DOHH2 (cell line): ENCODE measurements around the gene R3HDM2.

Source experiments
- H3F3A ChIP-seq: fragments of 200-600 bp; sonication (generic), shearing (Covaris generic); 2 replicates; pipeline ENCODE4 v1.6.0; 2016; ENCODE audit warnings: antibody characterized with exemption, mild to moderate bottlenecking; ENCODE audit not compliant: control insufficient read depth, insufficient read depth
- H3K27ac ChIP-seq: fragments of 200-600 bp; sonication (generic); 2 replicates; pipeline ENCODE4 v1.5.1; 2014; ENCODE audit warnings: low read depth, mild to moderate bottlenecking, low read length, moderate library complexity
- H3K27me3 ChIP-seq: fragments of 200-600 bp; sonication (generic); 2 replicates; pipeline ENCODE4 v1.6.1; 2014; ENCODE audit warnings: mild to moderate bottlenecking, low read length, mixed read lengths; ENCODE audit not compliant: control insufficient read depth
- H3K36me3 ChIP-seq: fragments of 200-600 bp; sonication (generic); 2 replicates; pipeline ENCODE4 v1.6.1; 2014; ENCODE audit warnings: mild to moderate bottlenecking, low read length, moderate library complexity, mixed read lengths; ENCODE audit not compliant: control insufficient read depth
- H3K4me1 ChIP-seq: fragments of 200-600 bp; sonication (generic); 2 replicates; pipeline ENCODE4 v1.6.1; 2014; ENCODE audit warnings: mild to moderate bottlenecking, low read length, mixed read lengths; ENCODE audit not compliant: control insufficient read depth
- H3K4me2 ChIP-seq: fragments of 200-600 bp; sonication (generic); 2 replicates; pipeline ENCODE4 v1.6.0; 2014; ENCODE audit warnings: mild to moderate bottlenecking, low read length, moderate library complexity
- H3K4me3 ChIP-seq: fragments of 200-600 bp; sonication (generic); 2 replicates; pipeline ENCODE4 v1.5.1; 2014; ENCODE audit warnings: mild to moderate bottlenecking, low read length, mixed read lengths
- H3K79me2 ChIP-seq: fragments of 200-600 bp; sonication (generic); 2 replicates; pipeline ENCODE4 v1.6.1; 2014; ENCODE audit warnings: mild to moderate bottlenecking, low read length, mixed read lengths; ENCODE audit not compliant: control insufficient read depth
- H3K9me2 ChIP-seq: fragments of 200-600 bp; sonication (generic); replicated peaks from 2 replicates; pipeline ENCODE4 v1.6.1; 2014; ENCODE audit warnings: mild to moderate bottlenecking, low read length, mixed read lengths; ENCODE audit not compliant: control insufficient read depth
- H3K9me3 ChIP-seq: fragments of 200-600 bp; sonication (generic); 2 replicates; pipeline ENCODE4 v1.6.1; 2014; ENCODE audit warnings: antibody characterized with exemption, low read length, mixed read lengths; ENCODE audit not compliant: control insufficient read depth, insufficient read depth
- H4K20me1 ChIP-seq: fragments of 200-600 bp; sonication (generic); 2 replicates; pipeline ENCODE4 v1.6.0; 2014; ENCODE audit warnings: low read depth, mild to moderate bottlenecking, antibody characterized with exemption, low read length, moderate library complexity; ENCODE audit not compliant: control insufficient read depth, insufficient read depth
- CTCF ChIP-seq: fragments of 200-600 bp; sonication (generic); IDR thresholded peaks from one replicate; pipeline ENCODE4 v1.5.1; 2014; ENCODE audit warnings: antibody characterized with exemption, mild to moderate bottlenecking, low read depth, low read length; ENCODE audit not compliant: poor library complexity, severe bottlenecking
- EZH2phosphoT487 ChIP-seq: fragments of 200-600 bp; sonication (generic); IDR thresholded peaks from 2 replicates; pipeline ENCODE4 v1.6.1; 2017; ENCODE audit warnings: borderline replicate concordance, mild to moderate bottlenecking, antibody characterized with exemption, low read length, moderate library complexity, mixed read lengths

The R3HDM2 gene

GRCh38 chr12:57462251-57462911 is 31.5 kb upstream of the R3HDM2 start:
- Histone ChIP-seq H3K4me3 (peak overlapping the region; percentile 83), H3K79me2 (no peaks in the 10 kb centered on the region), H3K4me2 (peak overlapping the region; percentile 92), H3F3A (peaks cover 22% of the 10 kb centered on the region; the same call in 1 of the 2 replicates), H3K4me1 (peaks cover 39% of the 10 kb centered on the region), H3K9me2 (no peaks in the 10 kb centered on the region), H3K27ac (peak overlapping the region; percentile 57), H3K27me3 (peaks cover 5% of the 10 kb centered on the region; the same call in 1 of the 2 replicates), H3K9me3 (no peaks in the 10 kb centered on the region), H4K20me1 (no peaks in the 10 kb centered on the region), H3K36me3 (no peaks in the 10 kb centered on the region)
- TF ChIP-seq EZH2phosphoT487, result no peak
- peak; percentile 98 for TF ChIP-seq CTCF

- H3K9me3 ChIP-seq, result no peaks in the 10 kb centered on the region
- no peaks in the 10 kb centered on the region for H4K20me1 ChIP-seq
- no peak for TF ChIP-seq EZH2phosphoT487
- TF ChIP-seq CTCF, result no peak
- H3K4me3 ChIP-seq, result peak overlapping the region; percentile 83
- peaks cover 34% of the 10 kb centered on the region for H3K4me1 ChIP-seq
- no peaks in the 10 kb centered on the region for H3K79me2 ChIP-seq
- peaks cover 5% of the 10 kb centered on the region; the same call in 1 of the 2 replicates for H3K27me3 ChIP-seq
- peak overlapping the region; percentile 92 for H3K4me2 ChIP-seq
- no peaks in the 10 kb centered on the region for H3K36me3 ChIP-seq
- no peaks in the 10 kb centered on the region for H3K9me2 ChIP-seq
- peaks cover 22% of the 10 kb centered on the region; the same call in 1 of the 2 replicates for H3F3A ChIP-seq
- H3K27ac ChIP-seq, result no peak overlapping the region
Observed at GRCh38 chr12:57461917-57462250, 31.0 kb upstream of the R3HDM2 start.

- peak overlapping the region; percentile 83 for H3K4me3 ChIP-seq
- no peaks in the 10 kb centered on the region for H3K9me2 ChIP-seq
- H3K27me3 ChIP-seq, result peaks cover 5% of the 10 kb centered on the region; the same call in 1 of the 2 replicates
- no peak for TF ChIP-seq EZH2phosphoT487
- no peak overlapping the region for H3K27ac ChIP-seq
- H3F3A ChIP-seq, result peaks cover 19% of the 10 kb centered on the region; the same call in 1 of the 2 replicates
- H3K4me2 ChIP-seq, result peak overlapping the region; percentile 92
- H4K20me1 ChIP-seq, result no peaks in the 10 kb centered on the region
- H3K36me3 ChIP-seq, result no peaks in the 10 kb centered on the region
- no peaks in the 10 kb centered on the region for H3K9me3 ChIP-seq
- peaks cover 33% of the 10 kb centered on the region for H3K4me1 ChIP-seq
- H3K79me2 ChIP-seq, result no peaks in the 10 kb centered on the region
Observed at GRCh38 chr12:57461276-57461916, 30.6 kb upstream of the R3HDM2 start.

GRCh38 chr12:57460841-57461275 is 30.0 kb upstream of the R3HDM2 start:
- Histone ChIP-seq H3K4me2 (peak overlapping the region; percentile 92), H3K27me3 (peaks cover 5% of the 10 kb centered on the region; the same call in 1 of the 2 replicates), H3F3A (peaks cover 19% of the 10 kb centered on the region; the same call in 1 of the 2 replicates), H4K20me1 (no peaks in the 10 kb centered on the region), H3K4me1 (peaks cover 38% of the 10 kb centered on the region), H3K9me2 (no peaks in the 10 kb centered on the region), H3K4me3 (peak overlapping the region; percentile 83), H3K36me3 (no peaks in the 10 kb centered on the region), H3K79me2 (no peaks in the 10 kb centered on the region), H3K9me3 (no peaks in the 10 kb centered on the region), H3K27ac (no peak overlapping the region)
- TF ChIP-seq CTCF (no peak), EZH2phosphoT487 (no peak)
